ENCODE data around the gene ACP2.

GRCh38 chr11:47271961-47272661, 23.5 kb upstream of the ACP2 start:
- TF ChIP-seq POLR2AphosphoS5 (IDR thresholded peaks at IDR 0.05; ENCODE audit: low read depth) (no peak), CTCF (IDR thresholded peaks at IDR 0.05; ENCODE audit: insufficient read depth, low read length) (no peak), SPI1 (IDR thresholded peaks at IDR 0.05; ENCODE audit: borderline replicate concordance, low read depth) (no peak)
- TF ChIP-seq, protein P1, sequence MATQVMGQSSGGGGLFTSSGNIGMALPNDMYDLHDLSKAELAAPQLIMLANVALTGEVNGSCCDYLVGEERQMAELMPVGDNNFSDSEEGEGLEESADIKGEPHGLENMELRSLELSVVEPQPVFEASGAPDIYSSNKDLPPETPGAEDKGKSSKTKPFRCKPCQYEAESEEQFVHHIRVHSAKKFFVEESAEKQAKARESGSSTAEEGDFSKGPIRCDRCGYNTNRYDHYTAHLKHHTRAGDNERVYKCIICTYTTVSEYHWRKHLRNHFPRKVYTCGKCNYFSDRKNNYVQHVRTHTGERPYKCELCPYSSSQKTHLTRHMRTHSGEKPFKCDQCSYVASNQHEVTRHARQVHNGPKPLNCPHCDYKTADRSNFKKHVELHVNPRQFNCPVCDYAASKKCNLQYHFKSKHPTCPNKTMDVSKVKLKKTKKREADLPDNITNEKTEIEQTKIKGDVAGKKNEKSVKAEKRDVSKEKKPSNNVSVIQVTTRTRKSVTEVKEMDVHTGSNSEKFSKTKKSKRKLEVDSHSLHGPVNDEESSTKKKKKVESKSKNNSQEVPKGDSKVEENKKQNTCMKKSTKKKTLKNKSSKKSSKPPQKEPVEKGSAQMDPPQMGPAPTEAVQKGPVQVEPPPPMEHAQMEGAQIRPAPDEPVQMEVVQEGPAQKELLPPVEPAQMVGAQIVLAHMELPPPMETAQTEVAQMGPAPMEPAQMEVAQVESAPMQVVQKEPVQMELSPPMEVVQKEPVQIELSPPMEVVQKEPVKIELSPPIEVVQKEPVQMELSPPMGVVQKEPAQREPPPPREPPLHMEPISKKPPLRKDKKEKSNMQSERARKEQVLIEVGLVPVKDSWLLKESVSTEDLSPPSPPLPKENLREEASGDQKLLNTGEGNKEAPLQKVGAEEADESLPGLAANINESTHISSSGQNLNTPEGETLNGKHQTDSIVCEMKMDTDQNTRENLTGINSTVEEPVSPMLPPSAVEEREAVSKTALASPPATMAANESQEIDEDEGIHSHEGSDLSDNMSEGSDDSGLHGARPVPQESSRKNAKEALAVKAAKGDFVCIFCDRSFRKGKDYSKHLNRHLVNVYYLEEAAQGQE (IDR thresholded peaks at IDR 0.05; ENCODE audit: insufficient replicate concordance, low read depth): no peak
